HG03460 (cell line): ENCODE measurements around the gene SLC4A8.
A peak's percentile ranks its signal among the peaks of the same experiment; 100 is the strongest.

Experiments used
- ATAC-seq: cut with Tn5 transposase; IDR thresholded peaks from one replicate; pipeline ENCODE4 v1.9.1; 2021; ENCODE audit not compliant: unreplicated experiment

The SLC4A8 gene

GRCh38 chr12:51524386-51524901, 99.8 kb downstream of the SLC4A8 start:
- no peak for ATAC-seq

DNA sequence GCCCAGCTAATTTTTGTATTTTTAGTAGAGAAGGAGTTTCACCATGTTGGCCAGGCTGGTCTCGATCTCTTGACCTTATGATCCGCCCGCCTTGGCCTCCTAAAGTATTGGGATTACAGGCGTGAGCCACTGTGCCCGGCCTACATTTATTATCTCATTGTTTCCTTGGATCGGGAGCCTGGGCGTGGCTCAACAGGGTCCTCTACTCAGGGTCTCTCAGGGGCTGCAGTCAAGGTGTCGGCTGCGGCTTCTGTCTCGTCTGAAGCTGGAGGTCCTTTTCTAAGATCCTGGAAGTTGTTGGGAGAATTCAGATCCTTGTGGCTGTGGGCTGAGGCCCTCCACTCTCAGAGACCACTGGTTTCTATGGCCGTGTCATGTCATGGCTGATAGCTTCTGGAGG, 100.9 kb downstream of the SLC4A8 start:
- no peak for ATAC-seq

GRCh38 chr12:51527966-51528365, 103.3 kb downstream of the SLC4A8 start:
- no peak for ATAC-seq

DNA sequence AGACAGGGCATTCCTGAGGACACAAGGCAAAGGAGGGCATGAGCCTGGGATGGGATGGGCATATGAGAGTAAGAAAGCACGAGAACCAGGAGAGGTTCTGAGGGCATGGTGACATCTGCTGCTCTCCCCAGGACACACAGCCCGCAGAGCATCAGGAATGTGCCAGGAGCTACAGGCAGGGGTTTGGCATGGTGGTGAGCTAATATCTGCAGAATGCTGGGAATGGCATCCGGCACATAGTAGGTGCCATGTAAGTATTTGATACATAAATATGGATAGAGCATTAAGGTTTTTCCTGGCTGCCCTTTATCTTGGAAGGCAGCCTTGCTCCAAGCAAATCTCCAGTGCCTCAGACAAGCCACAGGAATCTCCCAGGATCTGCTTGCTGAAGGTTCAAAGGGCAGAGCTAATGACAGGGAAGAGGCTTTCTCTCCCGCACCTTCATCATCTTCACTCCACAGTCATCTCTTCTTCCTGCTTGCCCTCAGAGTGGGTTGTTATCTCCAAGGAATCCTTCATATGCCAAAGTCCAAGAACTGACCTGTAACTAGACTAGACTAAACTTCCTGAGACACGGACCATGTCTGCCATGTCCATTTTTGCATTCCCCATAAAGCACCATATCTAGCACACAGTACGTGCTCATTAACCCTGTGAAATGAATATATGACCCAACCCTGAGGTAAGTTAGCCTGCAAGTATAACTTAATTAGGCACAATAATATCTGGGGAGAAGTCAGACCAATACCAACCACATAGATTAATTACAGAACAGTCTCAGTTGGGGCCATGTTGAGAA, 104.4 kb downstream of the SLC4A8 start:
- ATAC-seq, result no peak

DNA sequence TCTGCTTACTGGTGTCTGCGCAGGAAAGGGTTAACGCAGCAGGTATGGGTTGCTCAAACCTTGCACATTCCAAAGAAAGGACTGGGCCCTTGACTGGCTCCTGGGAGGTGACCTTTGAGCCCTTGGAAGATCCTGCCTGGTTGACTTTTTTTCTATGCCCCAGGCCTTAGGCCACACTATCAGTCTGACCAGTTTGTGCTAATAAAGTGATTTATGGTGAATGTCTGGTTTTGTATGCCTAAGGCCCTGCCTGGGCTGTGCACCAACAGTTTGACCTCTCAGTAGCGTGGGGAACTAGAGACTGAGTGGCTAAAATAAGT, 105.0 kb downstream of the SLC4A8 start:
- no peak for ATAC-seq

- no peak for ATAC-seq
Measured at GRCh38 chr12:51530208-51530607, 105.6 kb downstream of the SLC4A8 start.

- no peak for ATAC-seq
Measured at GRCh38 chr12:51531284-51531977, 106.8 kb downstream of the SLC4A8 start.

GRCh38 chr12:51531978-51532497, 107.4 kb downstream of the SLC4A8 start:
- ATAC-seq, result peak; percentile 84

DNA sequence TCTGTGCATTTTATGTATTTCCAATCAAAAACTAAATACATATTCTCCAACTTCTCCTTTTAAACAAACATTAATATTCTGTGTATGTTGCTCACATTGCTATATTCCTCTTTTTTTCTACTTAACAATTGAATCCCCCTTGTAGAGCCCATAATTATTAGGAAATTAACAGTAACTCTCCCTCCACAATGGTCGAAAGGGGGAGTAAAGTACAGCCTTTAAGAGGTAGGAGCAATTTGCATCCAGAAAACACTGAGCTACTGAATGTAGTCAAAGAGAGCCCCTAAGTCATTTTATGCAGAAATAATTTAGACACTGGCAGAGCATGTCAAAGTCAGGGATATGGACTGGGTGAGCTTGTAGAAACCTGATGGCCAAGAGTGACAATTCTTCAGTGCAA, 109.2 kb downstream of the SLC4A8 start:
- no peak for ATAC-seq

- ATAC-seq, result no peak
Measured at GRCh38 chr12:51534216-51535074, 109.8 kb downstream of the SLC4A8 start.

DNA sequence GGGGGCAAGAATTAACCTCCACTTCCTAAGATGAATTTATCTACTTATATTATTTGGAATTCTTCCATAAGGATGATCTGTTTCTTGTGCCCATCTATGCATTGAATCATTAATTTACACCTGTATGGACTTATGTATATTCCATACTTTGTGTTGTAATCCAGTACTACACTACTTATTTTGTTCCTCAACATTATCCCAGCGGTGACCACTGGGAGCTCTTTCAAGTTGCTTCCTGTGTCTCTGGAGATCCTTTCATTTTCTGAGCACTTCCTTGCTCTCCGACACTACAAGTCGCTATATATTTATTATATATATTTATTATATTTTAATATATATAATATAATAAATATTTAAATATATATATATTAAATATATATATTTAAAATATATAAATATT, 111.5 kb downstream of the SLC4A8 start:
- ATAC-seq, result no peak

DNA sequence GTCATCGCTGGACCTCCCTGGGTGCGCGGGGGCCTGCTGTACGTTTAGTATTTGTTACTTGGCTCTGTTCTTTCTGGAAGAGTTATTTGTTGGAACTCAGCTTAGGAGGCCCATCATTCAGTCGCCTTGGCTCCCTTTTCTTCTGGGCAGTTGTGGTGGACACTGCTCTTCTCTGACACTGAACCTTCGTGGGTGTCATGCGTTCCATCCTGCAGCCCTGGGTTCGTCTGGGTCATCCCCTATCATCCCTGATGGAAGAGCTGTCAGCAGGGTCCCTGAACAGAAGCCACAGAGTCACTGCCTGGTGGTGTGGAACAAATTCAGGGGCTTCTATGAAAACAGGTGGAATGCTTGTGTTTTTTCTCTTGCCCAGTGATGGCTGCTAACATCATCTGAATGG, 113.5 kb downstream of the SLC4A8 start:
- ATAC-seq, result no peak

DNA sequence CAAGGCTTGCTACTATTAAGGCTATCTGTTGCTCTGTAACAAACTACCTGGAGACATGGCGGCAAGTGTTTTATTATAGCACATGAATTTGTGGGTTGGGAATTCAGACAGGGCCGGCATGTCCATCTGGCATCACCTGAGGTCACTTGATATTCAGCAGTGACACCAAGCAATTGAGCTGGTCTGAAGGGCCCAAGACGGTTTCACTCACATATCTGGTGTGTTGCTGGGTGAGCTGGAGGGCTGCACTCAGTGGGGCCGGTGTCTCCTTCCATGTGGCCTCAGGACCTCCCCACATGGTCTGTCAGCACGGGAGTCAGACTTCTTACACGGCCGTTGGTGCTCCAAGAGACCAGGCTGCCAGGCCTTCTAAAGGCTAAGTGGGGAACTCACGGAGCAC, 114.0 kb downstream of the SLC4A8 start:
- no peak for ATAC-seq

DNA sequence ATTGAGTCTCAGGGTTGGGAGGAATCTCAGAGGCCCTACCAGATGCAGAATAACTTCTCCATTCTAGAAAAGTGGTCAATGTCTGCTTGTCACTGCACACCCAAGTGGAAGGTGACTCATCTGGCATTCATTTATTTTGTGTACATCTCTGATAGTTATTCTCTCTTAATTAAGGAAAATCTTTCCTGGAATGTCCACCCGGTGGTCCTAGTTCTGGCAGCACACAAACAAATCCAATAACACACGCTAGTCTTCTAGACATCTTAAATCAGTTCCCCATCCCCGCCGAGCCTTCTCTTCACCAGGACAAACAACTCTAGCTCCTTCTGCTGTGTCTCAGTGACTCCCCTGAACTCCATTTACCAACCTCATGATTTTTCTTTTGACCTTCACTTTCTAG, 116.4 kb downstream of the SLC4A8 start:
- no peak for ATAC-seq

- no peak for ATAC-seq
Measured at GRCh38 chr12:51546097-51546496, 121.5 kb downstream of the SLC4A8 start.

GRCh38 chr12:51547606-51548005, 123.0 kb downstream of the SLC4A8 start:
- no peak for ATAC-seq

GRCh38 chr12:51548241-51548640, 123.6 kb downstream of the SLC4A8 start:
- no peak for ATAC-seq

GRCh38 chr12:51549637-51550036, 125.0 kb downstream of the SLC4A8 start:
- ATAC-seq, result no peak
